Mesothelial cell of epicardium (in vitro differentiated cells): Measurements from ENCODE around the gene SOX6. TPM values are rescaled to one million over a fixed set of nuclear protein-coding genes. Genes with fewer than 3 reads are reported as not detected.
"Not testable (repeated sequence)": the region's sequence is repeated elsewhere in the genome, so short reads cannot be mapped to it uniquely, and the experiment has no call there.

ENCODE experiments used
- DNase-seq, 2 experiments: peaks; one replicate each; pipeline ENCODE4 v3.0.0; 2021; ENCODE audit warnings: low spot score in 2 of 2; ENCODE audit not compliant: unreplicated experiment in 2 of 2
- H3K27ac Mint-ChIP-seq: 2 replicates; pipeline ENCODE4 v1.8.0; 2021; ENCODE audit warnings: mixed read lengths
- H3K27me3 Mint-ChIP-seq: 2 replicates; pipeline ENCODE4 v1.8.0; 2021; ENCODE audit warnings: low read depth, mixed read lengths
- H3K36me3 Mint-ChIP-seq: 2 replicates; pipeline ENCODE4 v1.8.0; 2021; ENCODE audit warnings: mixed read lengths
- H3K4me1 Mint-ChIP-seq: 2 replicates; pipeline ENCODE4 v1.8.0; 2021; ENCODE audit warnings: mixed read lengths
- H3K4me3 Mint-ChIP-seq: 2 replicates; pipeline ENCODE4 v1.8.0; 2021; ENCODE audit warnings: mild to moderate bottlenecking, moderate library complexity, mixed read lengths
- H3K9me3 Mint-ChIP-seq: 2 replicates; pipeline ENCODE4 v1.8.0; 2021; ENCODE audit warnings: mixed read lengths
- CTCF ChIP-seq: fragments of 200-600 bp; sonication (generic); IDR thresholded peaks from one replicate; pipeline ENCODE4 v1.5.0; 2021; ENCODE audit warnings: antibody characterized with exemption; ENCODE audit not compliant: unreplicated experiment
- total RNA-seq: library from RNA; stranded (reverse); gene quantifications from 3 replicates; pipeline ENCODE4 v1.2.1, GENCODE V29; 2021

Gene SOX6
- total RNA-seq, 1 donor from 2014 or later: 46.4 TPM

GRCh38 chr11:16031210-16031609, 325.1 kb downstream of the SOX6 start:
- peaks cover 21% of the 10 kb centered on the region for H3K4me1 Mint-ChIP-seq
- DNase-seq: no peak
- TF ChIP-seq CTCF: no peak
- H3K27ac Mint-ChIP-seq: no peak overlapping the region
- no peaks in the 10 kb centered on the region for H3K9me3 Mint-ChIP-seq
- H3K36me3 Mint-ChIP-seq: no peaks in the 10 kb centered on the region
- no peak overlapping the region for H3K4me3 Mint-ChIP-seq
- no peaks in the 10 kb centered on the region for H3K27me3 Mint-ChIP-seq

GRCh38 chr11:16030664-16031063, 325.7 kb downstream of the SOX6 start:
- Mint-ChIP-seq H3K4me3 (no peak overlapping the region), H3K4me1 (peaks cover 24% of the 10 kb centered on the region), H3K9me3 (no peaks in the 10 kb centered on the region), H3K27ac (no peak overlapping the region), H3K27me3 (no peaks in the 10 kb centered on the region), H3K36me3 (no peaks in the 10 kb centered on the region)
- no peak for DNase-seq
- TF ChIP-seq CTCF: no peak

GRCh38 chr11:16029151-16029550, 327.2 kb downstream of the SOX6 start:
- H3K27ac Mint-ChIP-seq, DNase-seq: not testable (repeated sequence)

GRCh38 chr11:16028419-16028818, 327.9 kb downstream of the SOX6 start:
- no peak overlapping the region for H3K27ac Mint-ChIP-seq
- no peak for DNase-seq
- H3K27me3 Mint-ChIP-seq: no peaks in the 10 kb centered on the region
- no peak for TF ChIP-seq CTCF
- no peaks in the 10 kb centered on the region for H3K9me3 Mint-ChIP-seq
- no peak overlapping the region for H3K4me3 Mint-ChIP-seq
- peaks cover 34% of the 10 kb centered on the region for H3K4me1 Mint-ChIP-seq
- H3K36me3 Mint-ChIP-seq: no peaks in the 10 kb centered on the region

More at GRCh38 chr11:16029151-16029550, 327.2 kb downstream of the SOX6 start:
- not testable (repeated sequence) for H3K27me3 Mint-ChIP-seq, H3K9me3 Mint-ChIP-seq, H3K4me3 Mint-ChIP-seq, H3K36me3 Mint-ChIP-seq
- H3K4me1 Mint-ChIP-seq: peaks cover 34% of the 10 kb centered on the region

- no peak for TF ChIP-seq CTCF
- H3K4me3 Mint-ChIP-seq: no peak overlapping the region
- no peaks in the 10 kb centered on the region for H3K36me3 Mint-ChIP-seq
- DNase-seq: no peak
- H3K27me3 Mint-ChIP-seq: no peaks in the 10 kb centered on the region
- no peaks in the 10 kb centered on the region for H3K9me3 Mint-ChIP-seq
- peaks cover 34% of the 10 kb centered on the region for H3K4me1 Mint-ChIP-seq
- H3K27ac Mint-ChIP-seq: peak overlapping the region; percentile 65
These were observed 328.7 kb downstream of the SOX6 start for GRCh38 chr11:16027621-16028020.

- TF ChIP-seq CTCF: no peak
- Mint-ChIP-seq H3K9me3 (no peaks in the 10 kb centered on the region), H3K4me1 (peaks cover 34% of the 10 kb centered on the region), H3K27ac (no peak overlapping the region), H3K4me3 (no peak overlapping the region), H3K27me3 (no peaks in the 10 kb centered on the region), H3K36me3 (no peaks in the 10 kb centered on the region)
- DNase-seq: no peak
These were observed 329.5 kb downstream of the SOX6 start for GRCh38 chr11:16026849-16027248.
